GM18519 (cell line): ENCODE data around the gene FBXL13.
"Not testable (repeated sequence)": the region's sequence is repeated elsewhere in the genome, so short reads cannot be mapped to it uniquely, and the experiment has no call there.

ENCODE experiments used
- ATAC-seq: cut with Tn5 transposase; IDR thresholded peaks from one replicate; pipeline ENCODE4 v1.9.1; 2021; ENCODE audit warnings: mild to moderate bottlenecking, moderate library complexity; ENCODE audit not compliant: unreplicated experiment, low FRiP score

The FBXL13 gene

DNA sequence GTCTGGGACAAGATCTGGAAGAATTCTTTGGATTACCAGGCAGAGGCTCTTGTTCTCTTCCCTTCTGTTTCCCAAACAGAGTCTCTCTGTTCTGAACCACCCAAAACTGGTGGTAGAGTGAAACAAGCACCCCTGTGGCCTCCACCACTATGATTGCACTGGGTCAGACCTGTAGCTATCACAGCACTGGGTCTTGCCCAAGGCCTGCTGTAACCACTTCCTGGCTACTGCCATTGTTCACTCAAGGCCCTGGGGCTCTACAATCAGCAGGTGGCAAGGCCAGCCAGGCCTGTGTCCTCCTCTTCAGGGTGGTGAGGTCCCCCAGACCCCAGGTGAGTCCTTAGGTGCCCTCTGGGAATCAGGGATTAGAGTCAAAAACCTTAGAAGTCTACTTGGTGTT, 165.9 kb downstream of the FBXL13 start:
- ATAC-seq = no peak

DNA sequence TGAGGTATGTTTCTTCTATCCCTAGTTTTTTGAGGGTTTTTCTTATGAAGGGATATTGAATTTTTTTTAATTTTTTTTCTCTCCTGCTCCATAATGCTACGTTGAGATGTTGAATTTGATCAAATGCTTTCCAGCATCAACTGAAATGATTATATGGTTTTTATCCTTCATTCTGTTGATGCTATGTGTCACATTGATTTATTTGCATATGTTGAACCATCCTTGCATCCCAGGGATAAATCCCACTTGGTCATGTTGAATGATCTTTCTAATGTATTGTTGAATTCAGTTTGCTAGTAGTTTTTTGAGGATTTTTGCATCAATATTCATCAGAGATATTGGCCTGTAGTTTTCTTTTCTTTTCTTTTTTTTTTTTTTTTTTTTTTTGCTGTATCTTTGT, 171.0 kb downstream of the FBXL13 start:
- ATAC-seq = not testable (repeated sequence)

DNA sequence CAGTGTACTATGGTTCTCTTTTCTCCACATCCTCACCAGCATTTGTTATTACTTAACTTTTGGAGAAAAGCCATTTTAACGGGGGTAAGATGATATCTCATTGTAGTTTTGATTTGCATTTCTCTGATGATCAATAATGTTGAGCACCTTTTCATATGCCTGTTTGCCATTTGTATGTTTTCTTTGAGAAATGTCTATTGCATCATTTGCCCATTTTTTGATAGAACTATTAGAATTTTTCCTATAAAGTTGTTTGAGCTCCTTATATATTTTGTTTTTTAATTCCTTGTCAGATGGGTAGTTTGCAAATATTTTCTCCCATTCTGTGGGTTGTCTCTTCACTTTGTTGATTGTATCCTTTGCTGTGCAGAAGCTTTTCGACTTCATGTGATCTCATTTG, 172.5 kb downstream of the FBXL13 start:
- ATAC-seq = not testable (repeated sequence)

GRCh38 chr7:102898532-102898859, 176.1 kb downstream of the FBXL13 start:
- ATAC-seq = no peak

DNA sequence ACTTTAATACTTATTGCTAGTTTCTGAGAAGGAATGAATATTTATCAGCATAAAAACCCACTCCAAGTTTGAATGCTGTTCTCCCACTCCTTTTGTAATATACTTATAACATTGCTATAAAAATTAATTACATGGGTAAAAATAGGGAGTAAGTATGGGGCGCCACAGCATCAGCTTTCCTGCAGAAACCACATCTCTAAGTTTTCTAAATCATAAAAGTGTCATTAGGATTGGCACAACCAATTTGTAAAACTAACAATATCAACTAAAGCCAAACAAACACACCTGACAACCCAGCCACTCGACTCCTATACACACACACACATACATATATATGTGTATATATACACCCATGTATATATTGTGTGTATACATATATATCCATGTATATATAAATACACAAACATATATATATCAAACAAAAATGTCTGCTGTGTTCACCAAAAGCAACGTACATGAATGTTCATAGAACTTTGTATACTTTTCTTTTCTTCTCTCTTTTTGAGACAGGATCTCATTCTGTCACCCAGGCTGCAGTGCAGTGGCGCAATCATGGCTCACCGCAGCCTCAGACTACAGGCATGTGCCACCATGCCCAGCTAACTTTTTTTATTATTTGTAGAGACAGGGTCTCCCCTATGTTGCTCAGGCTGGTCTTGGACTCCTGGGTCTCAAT, 176.6 kb downstream of the FBXL13 start:
- no peak for ATAC-seq

DNA sequence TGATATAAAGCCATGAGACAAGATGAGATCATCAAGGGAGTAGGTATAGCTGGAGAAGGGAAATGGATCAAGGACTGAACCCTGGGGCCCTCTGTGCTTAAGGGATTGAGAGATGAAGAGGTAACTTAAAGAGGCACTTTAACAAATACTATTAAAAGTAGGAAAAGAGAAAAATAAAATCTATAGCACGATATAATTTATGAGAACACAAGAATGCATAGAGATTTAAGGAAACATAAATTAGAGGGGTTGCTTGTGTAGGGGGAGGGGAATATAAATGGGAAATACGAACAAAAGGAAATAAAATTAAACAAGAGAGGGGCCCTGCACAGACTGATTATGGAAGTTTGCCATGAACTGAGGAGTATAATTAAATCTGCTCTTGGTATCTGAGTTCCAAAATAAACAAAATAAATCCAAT, 177.4 kb downstream of the FBXL13 start:
- no peak for ATAC-seq

- no peak for ATAC-seq
Measured at GRCh38 chr7:102896585-102896984, 178.0 kb downstream of the FBXL13 start.

DNA sequence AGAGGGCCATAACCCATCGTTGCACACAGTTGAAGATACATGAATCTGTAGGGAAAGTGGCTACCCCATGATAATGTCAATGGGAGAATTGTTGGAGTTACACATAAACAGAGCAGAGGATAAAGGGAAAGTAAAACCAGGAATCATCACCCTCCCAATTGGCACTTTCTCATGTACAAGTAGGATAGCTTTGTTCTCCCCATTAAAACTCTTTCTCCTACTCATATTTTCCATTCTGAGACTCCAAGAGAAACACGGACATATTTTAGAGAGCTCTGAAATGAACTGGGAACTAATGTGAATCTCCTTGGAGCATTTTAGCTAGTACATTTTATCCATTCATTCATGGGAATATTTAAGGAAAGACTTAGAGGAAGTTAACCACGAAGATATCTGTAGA, 179.0 kb downstream of the FBXL13 start:
- no peak for ATAC-seq

- ATAC-seq = no peak
Measured at GRCh38 chr7:102892631-102893278, 181.8 kb downstream of the FBXL13 start.

DNA sequence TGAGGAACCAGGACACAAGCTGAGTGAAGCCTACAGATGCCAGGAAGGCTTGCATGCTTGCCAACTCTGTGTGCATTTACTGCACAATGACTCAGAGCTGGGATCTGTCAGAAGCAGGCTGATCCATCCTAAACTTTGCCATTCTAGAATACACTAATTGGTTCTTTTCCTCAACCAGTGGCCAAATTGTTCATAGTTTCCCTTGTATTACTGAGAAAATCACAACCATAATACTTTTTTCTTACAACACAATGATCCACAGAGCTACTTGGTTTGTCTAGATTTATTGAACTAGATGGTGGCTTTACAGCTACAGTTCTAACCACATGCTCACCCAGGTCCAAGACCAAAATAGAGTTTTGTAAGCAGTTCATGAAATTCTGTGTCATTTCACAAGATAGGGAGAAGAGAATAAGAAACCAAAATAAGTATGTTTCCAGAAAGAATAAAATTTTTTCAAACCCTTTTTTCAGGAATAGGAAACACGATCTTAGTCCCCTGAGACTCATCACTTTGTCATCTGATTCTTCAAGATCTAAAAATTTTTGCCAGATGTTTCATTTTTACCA, 182.8 kb downstream of the FBXL13 start:
- no peak for ATAC-seq

GRCh38 chr7:102890971-102891692, 183.5 kb downstream of the FBXL13 start:
- ATAC-seq = no peak

DNA sequence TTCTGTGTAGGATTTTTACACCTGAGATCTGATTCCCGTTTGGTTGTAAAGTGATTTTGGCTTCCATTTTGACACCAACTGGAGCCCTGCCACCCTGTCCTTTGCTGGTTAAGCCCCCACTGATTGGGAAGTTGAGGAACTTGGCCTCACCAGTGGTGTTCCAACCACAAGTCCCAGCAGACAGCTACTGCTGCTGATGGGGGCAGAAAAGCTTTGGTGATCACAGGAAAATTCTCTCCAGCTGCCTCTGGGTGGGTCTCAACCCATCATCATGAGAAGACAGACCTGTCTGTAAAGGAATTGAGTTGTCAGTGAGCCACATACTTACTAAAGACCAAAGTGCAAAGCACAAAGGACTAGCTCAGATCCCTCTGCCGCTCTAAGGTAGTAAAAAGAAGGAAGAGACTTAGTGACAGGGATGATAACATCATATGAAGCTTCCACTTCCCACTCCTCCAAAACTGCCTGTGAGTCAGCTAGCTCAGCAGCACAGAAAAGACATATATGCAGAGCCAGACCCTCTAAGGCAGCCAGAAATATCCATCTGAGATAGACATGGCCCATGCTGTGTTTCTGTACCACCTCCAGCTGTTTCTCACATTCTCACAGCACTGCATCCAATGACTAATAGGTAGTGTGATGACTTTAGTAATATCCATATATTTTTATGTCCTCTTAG, 184.2 kb downstream of the FBXL13 start:
- no peak for ATAC-seq

DNA sequence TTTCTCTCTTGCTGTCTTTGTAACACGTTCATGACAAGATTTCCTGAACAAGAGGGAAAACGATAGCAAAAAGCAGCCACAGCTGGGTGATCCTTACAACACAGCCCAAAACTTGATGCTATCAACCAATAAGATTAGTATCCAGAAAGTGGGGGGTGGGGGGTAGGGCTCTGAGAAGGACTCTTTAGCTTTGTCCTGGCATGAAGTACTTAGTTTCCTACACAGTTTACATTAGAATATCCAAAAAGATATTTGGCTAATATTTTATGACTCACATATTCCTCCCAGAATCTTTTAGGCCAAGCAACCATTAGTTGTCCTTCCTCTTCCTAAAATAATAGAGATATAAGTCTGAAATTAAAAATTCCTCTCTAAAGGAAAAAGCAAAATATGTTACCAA, 184.7 kb downstream of the FBXL13 start:
- ATAC-seq = no peak

DNA sequence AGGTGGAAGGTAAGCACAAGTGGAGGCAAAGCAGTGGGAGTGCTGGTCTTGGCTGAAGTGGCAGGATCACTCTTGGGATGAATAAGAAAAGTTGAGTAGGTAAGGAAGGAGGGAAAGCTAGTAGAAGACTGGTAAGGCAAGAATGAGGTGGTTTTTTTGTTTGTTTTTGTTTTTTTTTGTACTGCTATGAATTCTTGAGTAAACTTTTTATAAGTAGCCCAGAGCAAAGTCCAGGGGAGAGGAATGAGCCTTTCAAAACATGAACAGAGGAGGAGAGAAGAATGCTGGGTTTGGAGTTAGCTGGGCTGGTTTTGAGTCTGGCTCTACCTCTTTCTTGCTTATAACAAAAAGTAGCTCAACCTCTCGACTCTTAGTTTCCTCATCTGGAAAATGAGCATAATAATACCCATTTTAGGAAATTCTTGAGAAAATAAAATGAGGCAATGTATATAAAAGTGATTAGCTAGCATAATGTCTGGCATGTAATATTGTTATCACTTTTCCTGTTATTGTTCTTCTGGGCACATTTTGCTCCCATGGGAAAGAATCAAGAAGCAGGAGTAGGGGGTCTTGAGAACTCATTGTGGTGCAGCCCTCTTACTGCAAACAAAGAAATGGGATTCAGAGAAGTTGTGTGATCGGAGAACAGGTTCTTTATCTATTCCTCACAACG, 185.9 kb downstream of the FBXL13 start:
- ATAC-seq = no peak

GRCh38 chr7:102883098-102883860, 191.3 kb downstream of the FBXL13 start:
- no peak for ATAC-seq

- no peak for ATAC-seq
Measured at GRCh38 chr7:102875700-102876295, 198.8 kb downstream of the FBXL13 start.

GRCh38 chr7:102874966-102875365, 199.6 kb downstream of the FBXL13 start:
- ATAC-seq = no peak

GRCh38 chr7:102874166-102874829, 200.3 kb downstream of the FBXL13 start:
- peak; percentile 93 for ATAC-seq
